HG03520 (cell line): ENCODE measurements around the gene FBN1.

ENCODE experiments used
- ATAC-seq: cut with Tn5 transposase; IDR thresholded peaks from one replicate; pipeline ENCODE4 v1.9.1; 2021; ENCODE audit warnings: mild to moderate bottlenecking, moderate library complexity; ENCODE audit not compliant: unreplicated experiment

The FBN1 gene

DNA sequence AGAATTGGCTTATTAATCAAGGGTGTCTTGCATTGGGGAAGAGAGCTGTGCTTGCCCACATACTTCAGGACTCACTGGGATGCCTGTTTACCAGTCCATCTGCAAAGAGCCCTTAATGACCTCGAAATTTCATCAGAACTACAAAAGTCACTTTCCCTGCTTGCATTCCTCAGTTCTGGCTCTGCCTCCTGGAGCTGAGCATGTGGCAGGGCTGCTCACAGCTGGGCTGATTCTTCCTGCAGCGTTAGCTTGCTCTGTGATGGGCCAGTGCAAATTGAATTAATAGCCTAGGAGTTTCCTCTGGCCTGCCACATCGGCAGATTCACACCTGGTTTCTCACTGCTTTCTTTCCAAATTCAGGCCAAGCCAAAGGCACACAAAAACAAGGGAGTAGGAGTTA is 205.4 kb downstream of the FBN1 start:
- no peak for ATAC-seq

DNA sequence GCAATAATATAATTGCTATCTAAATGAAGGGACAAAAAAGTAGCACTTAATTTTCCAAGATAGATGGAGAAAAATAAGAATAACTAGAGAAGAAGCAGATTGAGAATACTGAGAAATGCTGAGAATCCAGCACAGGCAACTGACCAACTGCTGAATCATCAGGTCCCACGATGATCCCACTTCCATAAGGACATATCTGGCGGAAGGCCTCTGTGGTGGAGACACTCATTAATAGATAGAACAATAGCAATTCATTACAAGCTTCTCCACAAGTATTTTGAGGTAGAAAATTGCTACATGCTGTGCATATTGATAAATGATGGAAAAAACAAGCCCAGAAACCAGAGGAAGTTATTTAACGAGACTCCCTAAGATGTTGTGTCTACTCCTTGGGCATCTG is 208.3 kb downstream of the FBN1 start:
- no peak for ATAC-seq

- no peak for ATAC-seq
Observed at GRCh38 chr15:48435321-48435720, 210.2 kb downstream of the FBN1 start.

DNA sequence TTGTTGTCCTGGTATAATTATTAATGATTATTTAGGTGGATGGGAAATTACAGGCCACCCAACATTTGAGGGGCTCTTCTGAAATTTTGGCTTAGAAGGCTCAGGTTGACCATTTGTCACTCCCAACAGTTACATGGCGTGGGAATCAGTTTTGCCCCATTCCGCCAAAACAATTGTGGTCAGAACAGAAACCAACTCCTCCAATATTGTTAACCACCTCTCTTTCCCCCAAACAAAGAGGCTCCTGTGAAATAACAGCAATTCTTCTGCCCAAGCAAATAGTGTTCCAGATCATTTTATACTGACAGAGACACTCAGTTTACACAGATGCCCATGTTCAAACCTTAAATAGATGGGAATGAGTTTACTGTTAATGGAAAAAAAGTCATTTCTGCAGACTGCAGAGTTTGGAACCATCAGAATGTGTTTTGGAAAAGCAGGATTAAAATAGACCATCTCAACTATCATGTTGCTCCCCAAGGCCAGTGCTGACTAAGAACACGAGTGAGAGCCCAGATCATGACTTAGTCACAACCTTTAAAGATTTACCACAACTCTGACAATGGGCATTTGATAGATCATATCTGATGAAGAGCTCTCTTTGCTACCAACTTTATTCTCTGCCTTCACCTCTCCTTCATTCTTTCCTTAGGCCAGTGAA is 212.2 kb downstream of the FBN1 start:
- ATAC-seq: peak; percentile 85

DNA sequence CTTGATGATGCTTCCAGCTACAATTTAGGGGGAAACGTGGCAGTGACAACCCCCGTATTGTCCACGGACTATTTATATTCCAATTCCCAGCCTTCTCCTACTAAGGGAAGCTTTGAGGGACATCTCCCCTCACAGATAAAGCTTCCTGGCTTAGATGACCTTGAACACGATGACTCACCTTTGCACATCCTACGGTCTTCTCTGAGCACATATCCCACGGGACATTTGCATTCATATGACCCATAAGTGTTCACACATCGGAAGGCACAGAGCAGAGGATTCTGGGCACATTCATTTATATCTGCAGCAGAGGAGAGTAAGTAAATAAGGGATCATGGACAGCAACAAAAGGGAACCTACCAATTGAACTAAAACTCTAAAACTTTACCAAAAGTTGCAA is 212.8 kb downstream of the FBN1 start:
- ATAC-seq: no peak

- no peak for ATAC-seq
Observed at GRCh38 chr15:48427960-48428547, 217.5 kb downstream of the FBN1 start.

- ATAC-seq: no peak
Observed at GRCh38 chr15:48427479-48427878, 218.0 kb downstream of the FBN1 start.

DNA sequence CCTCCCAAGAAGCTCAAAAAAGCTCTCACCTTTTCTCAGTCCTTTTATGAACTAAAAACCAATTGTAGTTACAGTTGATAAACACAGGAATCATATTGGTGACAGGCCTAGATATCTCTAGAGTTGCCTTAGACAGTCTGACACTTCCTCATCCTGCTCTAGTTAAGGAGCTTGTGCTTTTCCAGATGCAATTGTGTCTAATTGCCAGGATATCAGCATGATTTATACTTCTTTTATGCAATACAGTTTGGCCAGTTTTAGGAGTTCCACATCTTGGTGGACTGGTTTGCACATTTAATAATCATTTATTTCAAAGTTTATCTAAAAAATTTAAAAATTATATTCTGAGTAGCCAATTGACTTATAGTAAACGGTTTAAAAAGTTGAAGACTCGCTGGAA is 218.6 kb downstream of the FBN1 start:
- no peak for ATAC-seq

- no peak for ATAC-seq
Observed at GRCh38 chr15:48426044-48426443, 219.5 kb downstream of the FBN1 start.

DNA sequence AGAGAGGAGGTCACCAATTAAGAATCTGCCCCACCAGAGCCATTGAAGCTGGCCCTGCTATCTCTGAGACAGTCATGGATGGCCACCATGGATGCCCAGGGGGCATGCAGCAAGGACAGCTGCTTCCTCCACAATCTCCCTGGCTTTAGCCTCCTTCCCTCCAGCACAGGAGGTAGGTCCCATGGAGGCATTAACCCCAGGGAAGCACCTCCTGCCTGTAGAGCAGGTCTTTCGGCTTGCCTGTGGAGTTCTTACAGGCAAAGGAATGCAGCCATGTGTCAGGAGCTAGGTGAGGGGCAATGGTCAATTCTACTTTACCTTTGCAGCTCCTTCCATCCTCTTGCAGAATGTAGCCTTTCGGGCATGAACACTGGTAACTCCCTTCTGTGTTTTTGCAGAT is 220.5 kb downstream of the FBN1 start:
- no peak for ATAC-seq

GRCh38 chr15:48423896-48424475 is 221.5 kb downstream of the FBN1 start:
- ATAC-seq: no peak

DNA sequence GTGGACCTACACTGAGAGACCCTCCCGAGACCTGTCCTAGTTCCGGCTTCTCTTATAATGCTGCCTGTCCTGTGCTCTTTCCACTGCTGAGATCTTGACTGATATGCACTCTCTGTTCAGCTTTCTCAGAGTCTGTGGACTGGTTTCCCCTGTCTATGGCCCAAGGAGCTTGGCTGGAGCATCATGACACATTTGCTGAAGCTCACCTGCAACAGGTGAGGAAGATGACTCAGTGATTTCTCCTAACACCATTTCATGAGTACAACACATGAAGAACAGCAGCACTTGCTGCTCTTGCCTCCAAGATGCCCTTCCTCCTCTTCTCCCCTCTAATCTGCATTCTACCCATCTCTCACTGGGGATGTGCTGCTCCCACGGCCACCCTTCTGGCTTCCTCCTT is 222.2 kb downstream of the FBN1 start:
- ATAC-seq: no peak

DNA sequence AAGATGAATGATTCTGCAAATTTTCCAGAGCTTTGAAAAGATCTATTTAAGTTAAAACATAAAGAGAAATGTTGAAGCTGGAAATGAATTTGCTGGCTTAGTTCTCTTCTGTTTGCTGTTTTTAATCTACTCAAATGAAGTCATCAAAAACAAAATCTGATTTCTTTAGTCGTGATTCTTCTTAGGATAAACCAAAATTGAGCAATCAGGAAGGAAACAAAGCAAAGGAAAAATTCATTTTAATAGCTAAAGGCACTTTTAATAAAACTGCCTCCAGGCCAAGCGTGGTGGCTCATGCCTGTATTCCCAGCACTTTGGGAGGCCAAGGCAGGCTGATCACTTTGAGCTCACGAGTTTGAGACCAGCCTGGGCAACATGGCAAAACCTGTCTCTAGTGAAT is 223.1 kb downstream of the FBN1 start:
- no peak for ATAC-seq

DNA sequence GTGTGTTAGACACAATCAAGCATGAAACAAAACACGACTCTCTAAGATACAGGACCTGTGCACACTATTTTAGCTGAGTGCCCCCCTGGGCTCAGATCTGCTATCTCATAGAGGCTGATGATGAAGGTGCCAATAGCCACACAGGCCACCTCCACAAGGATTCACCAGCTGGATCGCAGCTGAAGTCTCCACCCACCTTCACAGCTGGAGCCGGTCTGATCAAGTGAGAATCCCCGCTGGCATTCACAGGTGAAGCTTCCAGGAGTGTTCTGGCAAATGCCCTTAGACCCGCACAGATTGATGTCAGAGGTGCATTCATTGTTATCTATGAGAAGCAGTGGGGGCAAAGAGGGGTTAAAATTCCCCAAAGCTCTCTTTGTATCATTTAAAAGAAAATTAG is 224.1 kb downstream of the FBN1 start:
- no peak for ATAC-seq

- ATAC-seq: no peak
Observed at GRCh38 chr15:48419896-48420295, 225.6 kb downstream of the FBN1 start.

DNA sequence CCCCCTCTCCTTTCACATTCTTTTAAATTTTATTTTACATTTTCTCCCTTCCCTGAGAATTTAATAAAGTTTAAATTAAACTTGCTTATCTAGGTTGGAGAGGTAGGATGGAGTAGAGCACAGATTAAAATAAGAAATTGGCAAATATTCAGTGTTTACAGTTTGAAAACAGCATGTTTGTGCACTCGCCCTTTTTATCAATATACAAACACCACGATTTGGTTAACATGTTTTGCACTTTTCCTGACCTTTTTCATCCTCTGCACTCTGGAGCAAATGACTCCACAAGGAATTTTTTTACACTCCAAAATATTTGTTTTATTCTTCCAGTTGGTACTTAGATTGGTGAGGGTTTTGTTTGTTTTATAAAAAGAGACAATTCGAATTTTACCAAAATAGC is 227.2 kb downstream of the FBN1 start:
- ATAC-seq: no peak

- ATAC-seq: no peak
Observed at GRCh38 chr15:48416301-48416700, 229.2 kb downstream of the FBN1 start.

GRCh38 chr15:48415036-48415886 is 230.2 kb downstream of the FBN1 start:
- no peak for ATAC-seq

DNA sequence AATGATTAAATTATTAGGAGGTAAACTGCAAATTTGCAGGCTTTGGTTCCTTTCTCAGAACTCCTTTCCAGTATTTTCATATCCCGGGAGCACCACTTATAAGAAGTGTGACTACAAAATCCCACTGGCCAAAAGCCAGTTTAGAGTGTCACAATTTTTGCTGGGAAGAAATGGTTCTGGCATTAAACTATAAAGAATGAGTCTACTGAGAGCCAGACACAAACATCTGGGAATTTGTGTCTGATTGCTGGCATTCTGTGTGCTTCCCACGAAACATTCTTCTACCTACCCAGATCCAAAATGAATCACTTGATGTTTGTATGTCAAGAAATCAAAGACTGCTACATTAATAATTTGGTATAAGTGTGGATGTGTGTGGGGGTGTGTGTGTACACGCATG is 231.5 kb downstream of the FBN1 start:
- no peak for ATAC-seq

- ATAC-seq: no peak
Observed at GRCh38 chr15:48413304-48413703, 232.2 kb downstream of the FBN1 start.

DNA sequence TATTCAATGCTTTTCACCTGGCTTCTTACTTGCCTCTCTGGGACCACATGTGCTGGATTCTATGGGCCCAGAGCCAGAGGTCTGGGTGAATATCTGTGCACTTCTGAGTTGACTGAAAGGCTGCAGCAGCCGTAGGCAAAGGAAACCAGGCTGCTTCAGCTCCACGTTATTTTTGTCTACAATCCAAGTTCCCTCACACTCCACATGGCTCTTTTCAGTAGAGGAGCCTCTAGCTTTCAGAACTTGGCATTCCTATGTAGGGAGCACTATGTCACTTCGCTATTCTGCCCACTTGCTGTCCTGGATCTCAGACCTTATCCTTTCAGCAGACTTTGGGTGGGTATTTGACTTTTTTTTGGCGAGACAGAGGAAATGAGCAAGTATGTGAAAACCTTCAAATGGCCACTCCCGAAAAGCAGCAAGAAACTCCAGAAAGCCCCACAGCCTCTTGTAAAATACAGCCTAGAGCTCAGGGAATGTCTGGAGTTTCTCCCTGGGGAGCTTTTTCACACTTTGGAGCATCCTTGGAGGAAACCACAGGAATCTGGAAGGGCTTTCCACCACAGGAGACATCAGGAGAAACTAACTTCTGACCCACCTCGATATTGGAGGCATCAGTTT is 233.4 kb downstream of the FBN1 start:
- no peak for ATAC-seq
